Endothelial cell of umbilical vein (primary cell): Measurements from ENCODE around the gene HMG20A.

Experiments used
- POLR2A ChIP-seq: IDR thresholded peaks from 2 replicates; pipeline ENCODE4 v1.6.1; 2012; ENCODE audit warnings: low read depth, mild to moderate bottlenecking, control low read depth, low read length
- TF ChIP-seq, protein P1 (sequence below), 2 donors: IDR thresholded peaks; 1 replicate in 1 of 2; 2 replicates in 1 of 2; pipeline ENCODE4 v1.5.1; 2011; ENCODE audit warnings: low read length in 2 of 2, mild to moderate bottlenecking in 2 of 2, moderate library complexity in 2 of 2, control low read depth in 1 of 2, inconsistent platforms in 1 of 2, low read depth in 1 of 2; ENCODE audit not compliant: insufficient read depth in 1 of 2; ENCODE audit errors: extremely low read depth in 1 of 2

DNA sequence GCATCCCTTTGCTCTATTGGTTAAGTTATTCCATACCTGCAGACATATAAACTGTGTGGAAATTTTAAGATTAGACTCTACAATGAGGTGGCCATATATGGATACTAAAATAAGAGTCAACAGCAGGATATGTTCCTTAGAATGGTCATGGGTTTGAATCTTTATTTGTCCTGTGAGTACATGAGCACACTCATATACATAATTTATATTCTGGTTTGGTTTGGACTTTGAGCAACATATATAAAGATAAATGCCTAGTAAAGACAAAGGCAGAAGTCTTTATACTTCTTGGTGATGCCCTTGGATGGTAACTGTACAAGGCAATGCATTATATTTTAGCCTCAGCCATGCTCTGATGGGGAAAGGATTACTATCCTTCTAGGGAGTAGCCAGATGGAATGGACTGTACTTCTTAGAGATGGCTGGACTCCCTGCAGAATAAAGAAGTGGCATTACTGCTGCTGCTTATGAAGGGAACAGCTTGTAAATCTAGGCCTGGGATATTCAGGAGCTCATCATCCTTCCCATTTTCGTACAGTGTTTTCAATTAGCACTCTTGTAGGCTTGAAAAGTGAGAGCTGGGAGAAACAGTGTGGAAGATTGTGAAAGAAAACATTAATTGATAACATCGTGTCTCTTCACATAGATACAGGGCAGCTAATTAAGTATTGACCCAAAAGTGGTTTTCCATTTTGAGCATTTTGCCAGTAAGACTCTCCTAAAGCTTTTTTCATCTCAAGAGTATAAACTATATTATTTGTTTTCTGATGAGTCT lies 60.4 kb downstream of the HMG20A start:
- TF ChIP-seq, protein P1, sequence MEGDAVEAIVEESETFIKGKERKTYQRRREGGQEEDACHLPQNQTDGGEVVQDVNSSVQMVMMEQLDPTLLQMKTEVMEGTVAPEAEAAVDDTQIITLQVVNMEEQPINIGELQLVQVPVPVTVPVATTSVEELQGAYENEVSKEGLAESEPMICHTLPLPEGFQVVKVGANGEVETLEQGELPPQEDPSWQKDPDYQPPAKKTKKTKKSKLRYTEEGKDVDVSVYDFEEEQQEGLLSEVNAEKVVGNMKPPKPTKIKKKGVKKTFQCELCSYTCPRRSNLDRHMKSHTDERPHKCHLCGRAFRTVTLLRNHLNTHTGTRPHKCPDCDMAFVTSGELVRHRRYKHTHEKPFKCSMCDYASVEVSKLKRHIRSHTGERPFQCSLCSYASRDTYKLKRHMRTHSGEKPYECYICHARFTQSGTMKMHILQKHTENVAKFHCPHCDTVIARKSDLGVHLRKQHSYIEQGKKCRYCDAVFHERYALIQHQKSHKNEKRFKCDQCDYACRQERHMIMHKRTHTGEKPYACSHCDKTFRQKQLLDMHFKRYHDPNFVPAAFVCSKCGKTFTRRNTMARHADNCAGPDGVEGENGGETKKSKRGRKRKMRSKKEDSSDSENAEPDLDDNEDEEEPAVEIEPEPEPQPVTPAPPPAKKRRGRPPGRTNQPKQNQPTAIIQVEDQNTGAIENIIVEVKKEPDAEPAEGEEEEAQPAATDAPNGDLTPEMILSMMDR (IDR thresholded peaks at IDR 0.05; ENCODE audit: extremely low read depth in 1 of 2, insufficient read depth in 1 of 2, low read depth in 1 of 2, low read length in 2 of 2) = no peak
- no peak for TF ChIP-seq POLR2A
